ENCODE measurements around the gene ALOXE3. TPM values are rescaled to one million over a fixed set of nuclear protein-coding genes. Genes with fewer than 3 reads are reported as not detected.

The ALOXE3 gene
- total RNA-seq, 1 experiment from 2014 or later, result 0.13 TPM

DNA sequence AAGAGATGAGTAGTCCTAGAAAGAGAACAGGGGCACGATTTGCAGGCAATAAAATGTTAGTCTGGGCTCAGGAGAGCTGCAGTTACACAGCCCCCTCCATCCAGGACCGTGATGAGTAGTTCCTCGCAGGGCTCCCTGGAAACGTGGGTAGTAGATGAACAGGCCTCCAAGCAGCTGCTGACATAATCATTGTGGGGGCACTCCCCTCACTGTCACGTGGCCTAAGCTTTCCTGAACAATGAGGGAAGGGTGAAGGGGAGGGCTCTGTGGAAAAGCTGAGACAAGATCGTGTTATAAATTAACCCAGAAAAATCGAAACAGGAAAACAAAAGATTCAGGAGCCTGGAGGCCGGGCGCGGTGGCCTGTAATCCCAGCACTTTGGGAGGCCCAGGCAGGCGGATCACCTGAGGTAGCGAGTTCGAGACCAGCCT lies 35.2 kb upstream of the ALOXE3 start:
- Histone ChIP-seq H3K4me1 (ENCODE audit: insufficient read depth, low read length) (peaks cover 5% of the 10 kb centered on the region), H3K27me3 (ENCODE audit: insufficient read depth, low read length) (no peaks in the 10 kb centered on the region), H3K4ac (ENCODE audit: low read depth, low read length) (no peak overlapping the region; the same call in 1 of the 2 replicates), H4K8ac (replicated peaks; ENCODE audit: insufficient read length, low read depth, low read length) (no peak overlapping the region), H2BK12ac (ENCODE audit: insufficient read length, low read depth, low read length) (no peak overlapping the region), H4K20me1 (ENCODE audit: control insufficient read depth, insufficient read depth, insufficient read length) (no peaks in the 10 kb centered on the region), H3K23ac (ENCODE audit: insufficient read length, low read depth, low read length) (no peak overlapping the region), H3K14ac (ENCODE audit: insufficient read depth, low read length) (0 out of 2 replicates have a peak overlapping the region, but pooled peaks have one; percentile 11), H3K56ac (ENCODE audit: insufficient read length, low read depth, low read length) (no peak overlapping the region), H2BK20ac (ENCODE audit: low read depth, low read length, poor library complexity, severe bottlenecking) (no peak overlapping the region), H3K4me2 (ENCODE audit: insufficient read depth, insufficient read length, low read length) (peak overlapping the region; percentile 59), H3K79me1 (ENCODE audit: insufficient read depth, low read depth, low read length, poor library complexity, severe bottlenecking) (peaks cover 2% of the 10 kb centered on the region), H4K91ac (ENCODE audit: insufficient read length, low read depth, low read length) (no peak overlapping the region), H3K9ac (ENCODE audit: extremely low read depth, insufficient read length, low read length) (no peak overlapping the region), H3K27ac (ENCODE audit: insufficient read length, low read depth, low read length) (peak overlapping the region; percentile 18), H2BK15ac (ENCODE audit: low read depth, low read length) (no peak overlapping the region), H3K18ac (ENCODE audit: insufficient read length, low read depth, low read length) (peak overlapping the region; percentile 80), H2BK5ac (ENCODE audit: insufficient read length, low read length) (no peak overlapping the region), H4K5ac (ENCODE audit: insufficient read length, low read depth, low read length) (no peak overlapping the region), H2AK5ac (ENCODE audit: insufficient read length, low read length) (no peak overlapping the region), H3T11ph (ENCODE audit: low read length) (no peak overlapping the region), H2BK120ac (ENCODE audit: low read depth, low read length, poor library complexity, severe bottlenecking) (peak overlapping the region; percentile 86), H3K79me2 (ENCODE audit: insufficient read depth, low read length) (no peaks in the 10 kb centered on the region), H3K23me2 (ENCODE audit: insufficient read length, low read depth, low read length, poor library complexity, severe bottlenecking) (peaks cover 21% of the 10 kb centered on the region), H3K9me3 (ENCODE audit: control insufficient read depth, low read depth, low read length) (no peaks in the 10 kb centered on the region), H2AFZ (ENCODE audit: low read length) (no peak overlapping the region)
- H3K9me3 Mint-ChIP-seq, result no peaks in the 10 kb centered on the region
- peaks cover 21 to 26% of the 10 kb centered on the region in 2 experiments for H3K4me1 Mint-ChIP-seq
- H3K36me3 Mint-ChIP-seq (ENCODE audit: insufficient read depth in 1 of 3, low read depth in 3 of 3), result peaks cover 7 to 15% (median 12%) of the 10 kb centered on the region in 3 experiments
- peaks cover 3% of the 10 kb centered on the region for H3K27me3 Mint-ChIP-seq (ENCODE audit: low read depth)
- DNase-seq, result peak; percentile 55
- no CpG with 5 or more reads among the region's 13 CpGs for WGBS (ENCODE audit: extremely low coverage, insufficient read length, low lambda C conversion rate)
- TF ChIP-seq, protein P1, sequence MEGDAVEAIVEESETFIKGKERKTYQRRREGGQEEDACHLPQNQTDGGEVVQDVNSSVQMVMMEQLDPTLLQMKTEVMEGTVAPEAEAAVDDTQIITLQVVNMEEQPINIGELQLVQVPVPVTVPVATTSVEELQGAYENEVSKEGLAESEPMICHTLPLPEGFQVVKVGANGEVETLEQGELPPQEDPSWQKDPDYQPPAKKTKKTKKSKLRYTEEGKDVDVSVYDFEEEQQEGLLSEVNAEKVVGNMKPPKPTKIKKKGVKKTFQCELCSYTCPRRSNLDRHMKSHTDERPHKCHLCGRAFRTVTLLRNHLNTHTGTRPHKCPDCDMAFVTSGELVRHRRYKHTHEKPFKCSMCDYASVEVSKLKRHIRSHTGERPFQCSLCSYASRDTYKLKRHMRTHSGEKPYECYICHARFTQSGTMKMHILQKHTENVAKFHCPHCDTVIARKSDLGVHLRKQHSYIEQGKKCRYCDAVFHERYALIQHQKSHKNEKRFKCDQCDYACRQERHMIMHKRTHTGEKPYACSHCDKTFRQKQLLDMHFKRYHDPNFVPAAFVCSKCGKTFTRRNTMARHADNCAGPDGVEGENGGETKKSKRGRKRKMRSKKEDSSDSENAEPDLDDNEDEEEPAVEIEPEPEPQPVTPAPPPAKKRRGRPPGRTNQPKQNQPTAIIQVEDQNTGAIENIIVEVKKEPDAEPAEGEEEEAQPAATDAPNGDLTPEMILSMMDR (conservative IDR thresholded peaks at IDR 0.05), result no peak
- H3K27ac Mint-ChIP-seq, result peak overlapping the region; percentile 41 to 99 (median 95); a peak in 5 of 7 replicates
- H3K4me3 Mint-ChIP-seq, result peak overlapping the region in 1 of 2 experiments; percentile 68; a peak in 3 of 5 replicates

All from H9 (cell line).